Trophoblast cell (in vitro differentiated cells and primary cell): ENCODE data around the gene TMEM132D.

Source experiments
- DNase-seq, 2 donors: peaks; one replicate each; pipeline ENCODE4 v3.0.0-alpha.2; 2016
- H2AFZ ChIP-seq: 2 replicates; pipeline ENCODE4 v1.6.1; 2013; ENCODE audit warnings: low read length, moderate library complexity, mild to moderate bottlenecking; ENCODE audit not compliant: insufficient read depth, poor library complexity
- H2AK5ac ChIP-seq: 2 replicates; pipeline ENCODE4 v1.6.1; 2013; ENCODE audit warnings: mild to moderate bottlenecking, low read length
- H2BK120ac ChIP-seq: 2 replicates; pipeline ENCODE4 v1.6.1; 2013; ENCODE audit warnings: low read length, mild to moderate bottlenecking, moderate library complexity; ENCODE audit not compliant: insufficient read depth, poor library complexity
- H2BK12ac ChIP-seq: 2 replicates; pipeline ENCODE4 v1.6.1; 2013; ENCODE audit warnings: mild to moderate bottlenecking, low read length, moderate library complexity
- H2BK5ac ChIP-seq: 2 replicates; pipeline ENCODE4 v1.6.1; 2013; ENCODE audit warnings: low read length, low read depth, moderate library complexity, mild to moderate bottlenecking; ENCODE audit not compliant: poor library complexity
- H3K14ac ChIP-seq: 2 replicates; pipeline ENCODE4 v1.6.1; 2013; ENCODE audit warnings: mild to moderate bottlenecking, low read length
- H3K18ac ChIP-seq: 2 replicates; pipeline ENCODE4 v1.6.1; 2013; ENCODE audit warnings: mild to moderate bottlenecking, low read length
- H3K23ac ChIP-seq: 2 replicates; pipeline ENCODE4 v1.6.1; 2013; ENCODE audit warnings: low read length
- H3K27ac ChIP-seq: 2 replicates; pipeline ENCODE4 v1.5.1; 2013; ENCODE audit warnings: low read depth, mild to moderate bottlenecking, inconsistent platforms, low read length, moderate library complexity
- H3K27me3 ChIP-seq: 2 replicates; pipeline ENCODE4 v1.6.1; 2013; ENCODE audit warnings: inconsistent platforms, mild to moderate bottlenecking, low read length, moderate library complexity; ENCODE audit not compliant: insufficient read depth
- H3K36me3 ChIP-seq, 2 experiments: 1 replicate in 1 of 2; 2 replicates in 1 of 2; pipeline ENCODE4 v1.6.1; 2013; ENCODE audit warnings: low read length in 2 of 2, mild to moderate bottlenecking in 2 of 2, moderate library complexity in 1 of 2; ENCODE audit not compliant: insufficient read depth in 2 of 2, control insufficient read depth in 1 of 2
- H3K4ac ChIP-seq: 2 replicates; pipeline ENCODE4 v1.6.1; 2013; ENCODE audit warnings: low read depth, mild to moderate bottlenecking, low read length, moderate library complexity
- H3K4me1 ChIP-seq, 2 experiments: 1 replicate in 1 of 2; 2 replicates in 1 of 2; pipeline ENCODE4 v1.6.1; 2013; ENCODE audit warnings: low read length in 2 of 2, mild to moderate bottlenecking in 2 of 2, moderate library complexity in 1 of 2; ENCODE audit not compliant: insufficient read depth in 2 of 2, control insufficient read depth in 1 of 2
- H3K4me2 ChIP-seq: 2 replicates; pipeline ENCODE4 v1.6.1; 2013; ENCODE audit warnings: inconsistent platforms, mild to moderate bottlenecking, low read length, moderate library complexity
- H3K4me3 ChIP-seq: 2 replicates; pipeline ENCODE4 v1.5.1; 2013; ENCODE audit warnings: mild to moderate bottlenecking, low read depth, low read length, inconsistent platforms
- H3K79me1 ChIP-seq: one replicate; pipeline ENCODE4 v1.6.1; 2013; ENCODE audit warnings: low read length
- H3K79me2 ChIP-seq: 2 replicates; pipeline ENCODE4 v1.6.1; 2013; ENCODE audit warnings: low read length, mild to moderate bottlenecking; ENCODE audit not compliant: control insufficient read depth, insufficient read depth, poor library complexity
- H3K9ac ChIP-seq: 2 replicates; pipeline ENCODE4 v1.6.1; 2013; ENCODE audit warnings: mild to moderate bottlenecking, low read length
- H3K9me3 ChIP-seq: 2 replicates; pipeline ENCODE4 v1.6.1; 2013; ENCODE audit warnings: low read depth, mild to moderate bottlenecking, control low read depth, inconsistent platforms, low read length; ENCODE audit not compliant: insufficient read depth
- H4K12ac ChIP-seq: 2 replicates; pipeline ENCODE4 v1.6.1; 2013; ENCODE audit warnings: low read depth, mild to moderate bottlenecking, low read length, moderate library complexity
- H4K8ac ChIP-seq: 2 replicates; pipeline ENCODE4 v1.6.1; 2013; ENCODE audit warnings: low read depth, mild to moderate bottlenecking, low read length, moderate library complexity
- H4K91ac ChIP-seq: one replicate; pipeline ENCODE4 v1.6.1; 2013; ENCODE audit warnings: low read depth, mild to moderate bottlenecking, low read length, moderate library complexity
- WGBS: extraction: QIAGEN DNeasy Blood & Tissue Kit; methylation state at CpG from one replicate; pipeline ENCODE4 v1.1.7; 2013; ENCODE audit warnings: missing lambda C conversion rate; ENCODE audit not compliant: insufficient read length, insufficient coverage; ENCODE audit errors: extremely low coverage; 5-methylcytosine and 5-hydroxymethylcytosine counted together

TMEM132D gene

GRCh38 chr12:129826273-129826672, 77.6 kb downstream of the TMEM132D start:
- H4K8ac ChIP-seq: no peak overlapping the region
- H3K18ac ChIP-seq: no peak overlapping the region
- DNase-seq: no peak
- no CpG with 5 or more reads among the region's 10 CpGs for WGBS
- H3K14ac ChIP-seq: no peak overlapping the region
- H3K79me1 ChIP-seq: no peaks in the 10 kb centered on the region
- H2BK5ac ChIP-seq: no peak overlapping the region
- no peak overlapping the region for H3K9ac ChIP-seq
- H4K12ac ChIP-seq: no peak overlapping the region
- H3K27ac ChIP-seq: no peak overlapping the region
- peaks cover 3% of the 10 kb centered on the region for H3K9me3 ChIP-seq
- H2BK120ac ChIP-seq: no peak overlapping the region
- H2AFZ ChIP-seq: no peak overlapping the region
- no peak overlapping the region for H3K4me3 ChIP-seq
- no peaks in the 10 kb centered on the region for H3K27me3 ChIP-seq
- H2BK12ac ChIP-seq: no peak overlapping the region
- H3K23ac ChIP-seq: no peak overlapping the region
- no peaks in the 10 kb centered on the region for H3K36me3 ChIP-seq
- H3K4ac ChIP-seq: no peak overlapping the region
- no peak overlapping the region for H4K91ac ChIP-seq
- no peak overlapping the region for H3K4me2 ChIP-seq
- no peaks in the 10 kb centered on the region for H3K79me2 ChIP-seq
- no peaks in the 10 kb centered on the region for H3K4me1 ChIP-seq
- H2AK5ac ChIP-seq: no peak overlapping the region

GRCh38 chr12:129825316-129825715, 78.5 kb downstream of the TMEM132D start:
- Histone ChIP-seq H2AFZ (no peak overlapping the region), H3K36me3 (no peaks in the 10 kb centered on the region), H2BK5ac (no peak overlapping the region), H3K9ac (no peak overlapping the region), H2AK5ac (no peak overlapping the region), H3K27me3 (no peaks in the 10 kb centered on the region), H3K79me2 (no peaks in the 10 kb centered on the region), H4K8ac (no peak overlapping the region), H3K4ac (no peak overlapping the region), H3K79me1 (no peaks in the 10 kb centered on the region), H3K4me1 (no peaks in the 10 kb centered on the region), H2BK12ac (no peak overlapping the region), H3K18ac (no peak overlapping the region), H3K9me3 (peaks cover 3% of the 10 kb centered on the region), H4K91ac (no peak overlapping the region), H4K12ac (no peak overlapping the region), H3K4me2 (no peak overlapping the region), H3K27ac (no peak overlapping the region), H3K4me3 (peak overlapping the region; percentile 23), H2BK120ac (no peak overlapping the region), H3K23ac (no peak overlapping the region), H3K14ac (no peak overlapping the region)
- DNase-seq: no peak
- no CpG with 5 or more reads among the region's 9 CpGs for WGBS

- Histone ChIP-seq H4K8ac (no peak overlapping the region), H2BK5ac (no peak overlapping the region), H3K23ac (no peak overlapping the region), H3K4ac (no peak overlapping the region), H2AFZ (no peak overlapping the region), H3K9ac (no peak overlapping the region), H2AK5ac (no peak overlapping the region), H3K4me3 (peak overlapping the region; percentile 35), H3K18ac (no peak overlapping the region), H3K27me3 (no peaks in the 10 kb centered on the region), H3K4me1 (no peaks in the 10 kb centered on the region), H4K12ac (no peak overlapping the region), H3K79me1 (no peaks in the 10 kb centered on the region), H3K14ac (no peak overlapping the region), H3K4me2 (no peak overlapping the region), H2BK12ac (no peak overlapping the region), H3K9me3 (peaks cover 7% of the 10 kb centered on the region), H3K79me2 (no peaks in the 10 kb centered on the region), H2BK120ac (no peak overlapping the region), H3K36me3 (no peaks in the 10 kb centered on the region), H4K91ac (no peak overlapping the region), H3K27ac (no peak overlapping the region)
- DNase-seq: no peak
- WGBS: no CpG with 5 or more reads among the region's 5 CpGs
Measured at GRCh38 chr12:129821964-129822363, 81.9 kb downstream of the TMEM132D start.

GRCh38 chr12:129819391-129819790, 84.4 kb downstream of the TMEM132D start:
- H3K4ac ChIP-seq: no peak overlapping the region
- H2BK12ac ChIP-seq: no peak overlapping the region
- peak; percentile 37 to 50 for DNase-seq
- H2AK5ac ChIP-seq: no peak overlapping the region
- no peak overlapping the region for H3K14ac ChIP-seq
- no peak overlapping the region for H3K4me3 ChIP-seq
- no peak overlapping the region for H4K12ac ChIP-seq
- H2AFZ ChIP-seq: no peak overlapping the region
- H3K9ac ChIP-seq: no peak overlapping the region
- no peaks in the 10 kb centered on the region for H3K4me1 ChIP-seq
- H3K79me2 ChIP-seq: no peaks in the 10 kb centered on the region
- H3K9me3 ChIP-seq: peaks cover 7% of the 10 kb centered on the region
- no peaks in the 10 kb centered on the region for H3K36me3 ChIP-seq
- no peak overlapping the region for H2BK120ac ChIP-seq
- no peak overlapping the region for H2BK5ac ChIP-seq
- no peaks in the 10 kb centered on the region for H3K79me1 ChIP-seq
- H3K4me2 ChIP-seq: no peak overlapping the region
- no peak overlapping the region for H4K8ac ChIP-seq
- H3K23ac ChIP-seq: no peak overlapping the region
- no peak overlapping the region for H3K18ac ChIP-seq
- WGBS: no CpG with 5 or more reads among the region's 12 CpGs
- no peaks in the 10 kb centered on the region for H3K27me3 ChIP-seq
- no peak overlapping the region for H3K27ac ChIP-seq
- no peak overlapping the region for H4K91ac ChIP-seq
